ENCODE results near the gene CHTF18. TPM values are rescaled to one million over a fixed set of nuclear protein-coding genes. Genes with fewer than 3 reads are reported as not detected.
A peak's percentile ranks its signal among the peaks of the same experiment; 100 is the strongest.

The CHTF18 gene
- polyA plus RNA-seq, 1 donor, result 19.1 TPM

DNA sequence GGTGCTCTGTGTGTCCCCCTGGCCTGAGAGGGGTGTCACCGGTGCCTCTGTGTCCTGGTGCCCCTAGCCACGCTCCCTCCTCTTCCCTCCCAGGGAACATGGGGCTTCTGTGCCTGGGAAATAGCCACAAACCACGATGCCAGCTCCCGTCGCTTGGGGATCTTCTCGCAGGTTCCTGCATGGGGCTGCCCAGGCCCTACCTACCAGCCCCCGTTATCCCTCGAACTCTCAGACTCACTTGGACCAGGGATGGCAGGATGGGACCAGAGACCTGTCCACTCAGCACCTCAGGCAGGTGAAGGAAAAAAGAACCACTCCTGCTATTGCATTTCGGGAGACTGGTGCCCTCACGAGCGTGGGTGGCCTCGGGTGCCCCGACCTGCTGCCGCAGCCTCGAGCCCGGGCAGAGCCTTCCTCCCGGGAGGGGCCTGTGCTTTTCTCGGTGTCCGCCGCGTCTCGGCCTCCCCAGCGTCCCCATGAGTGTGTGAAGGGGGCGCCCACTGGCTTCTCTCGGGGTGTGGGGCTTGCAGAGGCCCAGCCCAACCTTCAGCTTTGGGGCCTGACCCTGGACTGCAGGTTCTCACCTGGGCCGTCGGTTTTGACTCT, 53.1 kb downstream of the CHTF18 start:
- no peak for DNase-seq
- WGBS (ENCODE audit: insufficient coverage, low lambda C conversion rate), result no CpG with 5 or more reads among the region's 27 CpGs
- Histone ChIP-seq H3K27ac (ENCODE audit: low read length) (no peak overlapping the region), H3K4me3 (ENCODE audit: low read length) (no peak overlapping the region), H3K27me3 (ENCODE audit: control insufficient read depth, insufficient read depth, low read length) (no peaks in the 10 kb centered on the region), H3K36me3 (ENCODE audit: control insufficient read depth, insufficient read depth, low read length) (no peaks in the 10 kb centered on the region), H3K4me1 (ENCODE audit: control insufficient read depth, insufficient read depth, low read length) (no peaks in the 10 kb centered on the region), H3K9me3 (ENCODE audit: control insufficient read depth, low read depth, low read length) (peaks cover 43% of the 10 kb centered on the region)

DNA sequence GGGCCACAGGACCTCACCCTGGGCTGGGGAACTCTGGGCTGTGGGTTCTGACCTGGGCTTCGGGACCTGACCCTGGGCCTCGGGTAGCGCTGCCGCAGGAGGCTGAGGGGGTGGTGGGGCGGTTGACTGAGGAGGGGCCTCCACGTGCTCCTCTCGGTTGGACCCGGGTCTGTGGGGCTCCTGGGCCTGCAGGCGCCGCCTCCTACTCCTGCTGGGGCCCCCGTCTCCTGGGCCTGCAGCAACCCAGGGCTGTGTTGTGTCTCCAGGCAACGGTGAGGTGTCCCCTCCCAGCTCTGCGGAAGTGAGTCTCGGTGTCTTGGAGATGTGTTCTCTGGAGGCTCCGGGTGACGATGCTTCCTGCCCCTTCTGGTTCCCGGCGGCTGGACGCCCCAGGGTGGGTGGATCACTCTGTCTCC, 53.6 kb downstream of the CHTF18 start:
- peak in 1 of 2 donors; percentile 23 for DNase-seq
- H3K4me1 ChIP-seq (ENCODE audit: control insufficient read depth, insufficient read depth, low read length), result no peaks in the 10 kb centered on the region
- H3K36me3 ChIP-seq (ENCODE audit: control insufficient read depth, insufficient read depth, low read length), result no peaks in the 10 kb centered on the region
- peaks cover 37% of the 10 kb centered on the region for H3K9me3 ChIP-seq (ENCODE audit: control insufficient read depth, low read depth, low read length)
- H3K27me3 ChIP-seq (ENCODE audit: control insufficient read depth, insufficient read depth, low read length), result no peaks in the 10 kb centered on the region
- no peak overlapping the region for H3K27ac ChIP-seq (ENCODE audit: low read length)
- H3K4me3 ChIP-seq (ENCODE audit: low read length), result no peak overlapping the region
- no CpG with 5 or more reads among the region's 19 CpGs for WGBS (ENCODE audit: insufficient coverage, low lambda C conversion rate)

DNA sequence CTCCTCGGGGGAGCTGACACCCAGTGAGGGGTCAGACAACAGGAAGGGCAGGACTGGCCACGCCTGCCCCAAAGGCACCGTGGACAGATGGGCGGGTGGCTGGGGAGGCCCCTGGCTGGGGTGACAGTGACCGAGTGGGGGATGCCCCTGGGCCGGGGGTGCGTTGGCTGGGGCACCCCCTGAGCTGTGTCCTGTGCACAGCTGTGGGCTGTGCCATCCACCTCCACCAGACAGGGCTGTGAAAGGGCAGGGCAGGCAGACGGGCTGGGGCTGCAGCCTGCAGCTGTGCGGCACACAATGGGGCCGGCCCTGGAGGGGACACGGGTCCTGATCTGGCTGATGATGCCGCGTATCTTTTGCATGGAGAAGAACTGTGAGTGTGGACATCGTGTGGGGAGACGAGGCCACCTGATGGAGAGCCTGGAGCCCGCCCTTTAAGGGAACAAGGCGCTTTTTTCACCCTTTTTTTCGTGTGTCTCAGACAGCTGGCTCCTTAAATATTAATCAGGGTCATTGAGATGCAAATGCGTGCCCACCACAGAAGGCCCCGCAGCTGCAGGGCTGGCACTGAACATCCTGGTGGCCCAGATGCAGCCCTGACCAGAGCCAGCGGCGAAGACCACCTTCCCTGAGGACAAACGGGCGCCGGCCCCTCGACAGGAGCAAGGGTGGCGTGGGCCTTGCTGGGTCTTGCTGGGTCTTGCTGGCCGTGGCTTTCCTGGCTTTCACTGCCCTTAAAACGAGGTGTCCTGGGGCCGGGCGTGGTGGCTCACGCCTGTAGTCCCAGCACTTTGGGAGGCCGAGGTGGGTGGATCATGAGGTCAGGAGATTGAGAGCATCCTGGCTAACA, 54.5 kb downstream of the CHTF18 start:
- no peaks in the 10 kb centered on the region for H3K36me3 ChIP-seq (ENCODE audit: control insufficient read depth, insufficient read depth, low read length)
- no peaks in the 10 kb centered on the region for H3K4me1 ChIP-seq (ENCODE audit: control insufficient read depth, insufficient read depth, low read length)
- no peak overlapping the region for H3K27ac ChIP-seq (ENCODE audit: low read length)
- no peak overlapping the region for H3K4me3 ChIP-seq (ENCODE audit: low read length)
- DNase-seq, result no peak
- H3K27me3 ChIP-seq (ENCODE audit: control insufficient read depth, insufficient read depth, low read length), result no peaks in the 10 kb centered on the region
- 80% methylated on average over 3 of the region's 33 CpGs for WGBS (ENCODE audit: insufficient coverage, low lambda C conversion rate)
- peaks cover 43% of the 10 kb centered on the region for H3K9me3 ChIP-seq (ENCODE audit: control insufficient read depth, low read depth, low read length)

DNA sequence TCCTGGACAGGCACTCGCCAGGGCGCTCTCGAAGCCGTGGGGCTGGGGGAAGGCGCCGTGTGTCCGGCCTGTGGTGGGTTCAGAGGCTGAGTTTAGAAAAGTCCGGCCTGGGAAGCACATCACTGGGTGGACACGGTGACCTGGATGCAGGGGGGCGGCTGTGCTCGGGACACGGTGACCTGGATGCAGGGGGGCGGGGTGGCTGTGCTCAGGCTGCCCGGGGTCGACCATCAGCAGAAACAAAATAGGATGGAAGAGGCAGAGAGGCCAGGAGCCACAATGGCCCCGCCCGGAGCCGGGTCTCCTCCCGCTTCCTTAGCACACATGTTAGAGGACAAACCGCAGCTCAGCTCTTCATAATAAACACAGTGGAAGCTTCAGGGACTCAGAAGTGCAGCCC, 55.4 kb downstream of the CHTF18 start:
- H3K4me1 ChIP-seq (ENCODE audit: control insufficient read depth, insufficient read depth, low read length), result no peaks in the 10 kb centered on the region
- H3K27ac ChIP-seq (ENCODE audit: low read length), result no peak overlapping the region
- no peaks in the 10 kb centered on the region for H3K36me3 ChIP-seq (ENCODE audit: control insufficient read depth, insufficient read depth, low read length)
- no CpG with 5 or more reads among the region's 20 CpGs for WGBS (ENCODE audit: insufficient coverage, low lambda C conversion rate)
- H3K9me3 ChIP-seq (ENCODE audit: control insufficient read depth, low read depth, low read length), result peaks cover 50% of the 10 kb centered on the region
- H3K27me3 ChIP-seq (ENCODE audit: control insufficient read depth, insufficient read depth, low read length), result no peaks in the 10 kb centered on the region
- DNase-seq, result no peak
- no peak overlapping the region for H3K4me3 ChIP-seq (ENCODE audit: low read length)

DNA sequence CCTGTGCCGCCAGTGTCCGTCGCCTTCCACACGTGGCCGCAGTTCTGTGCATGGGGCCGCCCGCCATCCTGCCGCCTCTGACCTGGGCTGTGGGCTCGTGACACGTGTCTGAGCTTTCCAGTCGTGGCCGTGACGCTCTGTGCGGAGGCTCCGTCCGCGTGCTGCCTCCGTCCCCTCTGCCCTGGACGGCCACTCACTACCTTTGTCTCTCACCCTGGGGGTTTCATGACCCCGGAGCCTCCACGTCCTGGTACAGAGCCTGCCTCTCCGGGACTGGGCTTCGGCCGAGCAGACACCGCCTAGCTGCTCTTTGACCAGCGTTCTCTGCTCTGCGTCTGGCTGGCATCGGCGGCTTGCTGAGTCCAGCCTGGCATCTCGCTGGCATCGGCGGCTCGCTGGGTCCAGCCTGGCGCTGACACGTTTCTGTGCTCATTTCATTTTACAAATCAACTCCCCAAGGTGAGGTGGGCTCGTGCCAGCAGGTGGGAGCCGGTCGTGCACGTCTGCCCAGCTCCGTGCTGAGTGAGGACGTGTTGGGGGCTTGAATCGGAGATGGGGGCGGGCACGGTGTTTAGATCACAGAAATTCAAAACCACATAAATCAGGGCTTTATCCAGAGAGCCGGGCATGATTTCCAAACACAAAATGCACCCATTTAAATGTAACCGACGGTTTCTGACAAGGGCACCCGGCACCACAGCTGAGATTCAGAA, 56.4 kb downstream of the CHTF18 start:
- Histone ChIP-seq H3K27me3 (ENCODE audit: control insufficient read depth, insufficient read depth, low read length) (no peaks in the 10 kb centered on the region), H3K4me3 (ENCODE audit: low read length) (no peak overlapping the region), H3K4me1 (ENCODE audit: control insufficient read depth, insufficient read depth, low read length) (no peaks in the 10 kb centered on the region), H3K36me3 (ENCODE audit: control insufficient read depth, insufficient read depth, low read length) (no peaks in the 10 kb centered on the region), H3K27ac (ENCODE audit: low read length) (no peak overlapping the region), H3K9me3 (ENCODE audit: control insufficient read depth, low read depth, low read length) (peaks cover 57% of the 10 kb centered on the region)
- 93% methylated on average over 5 of the region's 48 CpGs for WGBS (ENCODE audit: insufficient coverage, low lambda C conversion rate)
- no peak for DNase-seq

DNA sequence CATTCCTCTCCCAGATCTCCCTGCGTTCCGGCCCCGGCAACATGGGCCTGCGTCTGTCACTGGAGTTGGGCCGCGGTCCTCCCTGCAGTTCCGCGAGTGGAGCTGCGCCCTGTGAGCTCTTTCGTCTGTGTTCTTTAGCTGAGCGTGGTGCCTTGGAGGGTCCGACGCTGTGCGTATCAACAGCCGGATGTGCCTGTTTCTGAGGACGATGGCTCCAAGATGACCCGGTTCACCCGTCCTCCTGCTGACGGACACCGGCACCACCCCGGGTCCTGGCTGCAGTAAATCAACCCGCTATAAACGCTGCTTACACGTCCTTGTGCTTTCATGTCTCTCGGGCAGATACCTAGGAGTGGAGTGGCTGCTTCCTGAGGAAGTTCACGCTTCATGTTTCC, 56.9 kb downstream of the CHTF18 start:
- Histone ChIP-seq H3K36me3 (ENCODE audit: control insufficient read depth, insufficient read depth, low read length) (no peaks in the 10 kb centered on the region), H3K4me1 (ENCODE audit: control insufficient read depth, insufficient read depth, low read length) (no peaks in the 10 kb centered on the region), H3K4me3 (ENCODE audit: low read length) (no peak overlapping the region), H3K9me3 (ENCODE audit: control insufficient read depth, low read depth, low read length) (peaks cover 63% of the 10 kb centered on the region), H3K27ac (ENCODE audit: low read length) (no peak overlapping the region), H3K27me3 (ENCODE audit: control insufficient read depth, insufficient read depth, low read length) (no peaks in the 10 kb centered on the region)
- WGBS (ENCODE audit: insufficient coverage, low lambda C conversion rate), result no CpG with 5 or more reads among the region's 26 CpGs
- DNase-seq, result no peak

DNA sequence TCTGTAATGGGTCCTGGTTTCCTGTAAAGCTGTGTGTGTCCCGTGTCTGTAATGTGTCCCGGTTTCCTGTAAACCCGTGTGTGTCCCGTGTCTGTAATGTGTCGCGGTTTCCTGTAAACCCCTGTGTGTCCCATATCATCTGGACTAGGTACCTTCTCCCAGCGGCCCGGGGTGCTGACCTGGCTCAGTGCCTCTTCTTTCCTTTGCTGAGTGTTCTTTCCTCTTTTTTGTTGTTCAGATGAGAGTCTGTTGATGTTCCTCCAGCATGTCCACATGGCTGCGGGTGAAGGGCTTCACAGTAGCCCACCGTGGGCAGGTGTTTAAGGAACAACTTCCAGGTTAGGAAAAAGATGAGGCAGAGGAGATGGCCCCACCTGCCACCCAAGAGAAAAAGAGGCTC, 58.7 kb downstream of the CHTF18 start:
- no peaks in the 10 kb centered on the region for H3K27me3 ChIP-seq (ENCODE audit: control insufficient read depth, insufficient read depth, low read length)
- no CpG with 5 or more reads among the region's 10 CpGs for WGBS (ENCODE audit: insufficient coverage, low lambda C conversion rate)
- H3K9me3 ChIP-seq (ENCODE audit: control insufficient read depth, low read depth, low read length), result peaks cover 75% of the 10 kb centered on the region
- no peak overlapping the region for H3K27ac ChIP-seq (ENCODE audit: low read length)
- H3K36me3 ChIP-seq (ENCODE audit: control insufficient read depth, insufficient read depth, low read length), result no peaks in the 10 kb centered on the region
- no peak for DNase-seq
- no peaks in the 10 kb centered on the region for H3K4me1 ChIP-seq (ENCODE audit: control insufficient read depth, insufficient read depth, low read length)
- H3K4me3 ChIP-seq (ENCODE audit: low read length), result no peak overlapping the region

Other genes starting within 250 kb of the CHTF18 start
- not detected for gene PRR35, start 228.2 kb upstream of the CHTF18 start, polyA plus RNA-seq
- gene NHLRC4, start 221.6 kb upstream of the CHTF18 start, polyA plus RNA-seq, result 2.0 TPM
- 23.6 TPM for gene PIGQ, start 218.7 kb upstream of the CHTF18 start, polyA plus RNA-seq
- 27.1 TPM for gene RAB40C, start 198.6 kb upstream of the CHTF18 start, polyA plus RNA-seq
- 1.6 TPM for gene WFIKKN1, start 157.6 kb upstream of the CHTF18 start, polyA plus RNA-seq
- 59.1 TPM for gene METTL26, start 152.3 kb upstream of the CHTF18 start, polyA plus RNA-seq
- gene MCRIP2, start 146.8 kb upstream of the CHTF18 start, polyA plus RNA-seq, result 43.3 TPM
- 43.9 TPM for gene WDR90, start 139.3 kb upstream of the CHTF18 start, polyA plus RNA-seq
- 105 TPM for gene RHOT2, start 120.5 kb upstream of the CHTF18 start, polyA plus RNA-seq
- 2.6 TPM for gene RHBDL1, start 112.9 kb upstream of the CHTF18 start, polyA plus RNA-seq
- gene STUB1, start 108.2 kb upstream of the CHTF18 start, polyA plus RNA-seq, result 65.9 TPM
- 38.9 TPM for gene JMJD8, start 104.3 kb upstream of the CHTF18 start, polyA plus RNA-seq
- 10.5 TPM for gene WDR24, start 98.2 kb upstream of the CHTF18 start, polyA plus RNA-seq
- gene FBXL16, start 82.8 kb upstream of the CHTF18 start, polyA plus RNA-seq, result 3.8 TPM
- gene METRN, start 73.5 kb upstream of the CHTF18 start, polyA plus RNA-seq, result 18.9 TPM
- gene ANTKMT, start 67.5 kb upstream of the CHTF18 start, polyA plus RNA-seq, result 23.0 TPM
- gene CCDC78, start 62.2 kb upstream of the CHTF18 start, polyA plus RNA-seq, result 1.9 TPM
- gene HAGHL, start 61.5 kb upstream of the CHTF18 start, polyA plus RNA-seq, result 9.1 TPM
- gene CIAO3, start 47.6 kb upstream of the CHTF18 start, polyA plus RNA-seq, result 31.3 TPM
- 62.0 TPM for gene MSLN, start 27.9 kb upstream of the CHTF18 start, polyA plus RNA-seq
- gene RPUSD1, start 239 bp upstream of the CHTF18 start, polyA plus RNA-seq, result 18.0 TPM
- gene GNG13, start 12.1 kb downstream of the CHTF18 start, polyA plus RNA-seq, result 0.81 TPM
- gene LMF1, start 182.4 kb downstream of the CHTF18 start, polyA plus RNA-seq, result 17.2 TPM
- gene SOX8, start 193.2 kb downstream of the CHTF18 start, polyA plus RNA-seq, result 3.7 TPM

All from large intestine (tissue), 3 donors.